HCT116 (cell line): ENCODE measurements around the gene USP26. TPM values are rescaled to one million over a fixed set of nuclear protein-coding genes. Genes with fewer than 3 reads are reported as not detected.
A peak's percentile ranks its signal among the peaks of the same experiment; 100 is the strongest.

Experiments
- ATAC-seq: fragments of 200-7000 bp; cut with Tn5 transposase; 2 replicates; pipeline ENCODE4 v1.9.1; 2020; ENCODE audit warnings: mild to moderate bottlenecking, moderate library complexity
- Bru-seq: library from RNA; stranded (reverse); fragments of 400-500 nt; gene quantifications from one replicate; lab custom pipeline; 2021; lab: Mats Ljungman, UMichigan
- BruChase-seq, 2 experiments: library from RNA; stranded (reverse); fragments of 400-500 nt; gene quantifications; one replicate each; lab custom pipeline; 2021; lab: Mats Ljungman, UMichigan
- BruUV-seq: library from RNA; stranded (reverse); fragments of 400-500 nt; replicated peaks from 2 replicates; lab custom pipeline; 2021; lab: Mats Ljungman, UMichigan
- CTCF ChIA-PET: fragments of 300-600 bp; sonication (Branson Sonifier 250); formaldehyde crosslinking; loops from one replicate; lab custom pipeline; 2021; ENCODE audit warnings: antibody characterized with exemption; lab: Charles Lee
- POLR2A ChIA-PET: fragments of 300-600, 350-600 bp; sonication (Branson Sonifier 250); formaldehyde crosslinking; loops from one replicate; lab custom pipeline; 2021; ENCODE audit warnings: antibody characterized with exemption; lab: Charles Lee
- RAD21 ChIA-PET, 2 experiments: fragments of 300-600 bp; sonication (Branson Sonifier 250); formaldehyde crosslinking; loops; one replicate each; lab custom pipeline; 2023; ENCODE audit warnings: low total read pairs in 2 of 2; ENCODE audit not compliant: uncharacterized antibody in 2 of 2, unreplicated experiment in 2 of 2, low non-redundant PET in 1 of 2; lab: Charles Lee
- DNase-seq: peaks from one replicate; pipeline ENCODE4 v3.0.0-alpha.2; 2010; ENCODE audit warnings: low read depth, low spot score
- H2AFZ ChIP-seq: fragments of 200-600 bp; shearing (Covaris generic), sonication (generic); 2 replicates; pipeline ENCODE4 v1.6.1; 2017; ENCODE audit warnings: low read depth, mixed run types, mixed read lengths, antibody characterized with exemption, low read length; ENCODE audit not compliant: poor library complexity, severe bottlenecking
- H3K27ac ChIP-seq: 2 replicates; pipeline ENCODE4 v1.5.1; 2012; ENCODE audit warnings: low read depth, low read length
- H3K27me3 ChIP-seq: fragments of 200-600 bp; sonication (generic); 2 replicates; pipeline ENCODE4 v1.6.1; 2016; ENCODE audit warnings: mixed run types, low read length, mixed read lengths; ENCODE audit not compliant: insufficient read depth
- H3K36me3 ChIP-seq, 2 experiments: fragments of 200-500 bp in 1 of 2; fragments of 200-600 bp in 1 of 2; sonication (Bioruptor generic) in 1 of 2; sonication (generic) in 1 of 2; 2 replicates each; pipeline versions ENCODE4 v1.5.1 to v1.6.1; 2014 to 2016; ENCODE audit warnings: low read length in 2 of 2, inconsistent platforms in 1 of 2, mixed read lengths in 1 of 2, mixed run types in 1 of 2; ENCODE audit not compliant: insufficient read depth in 2 of 2, control insufficient read depth in 1 of 2
- H3K4me1 ChIP-seq, 2 experiments: fragments of 200-600 bp in 1 of 2; sonication (generic) in 1 of 2; 2 replicates each; pipeline versions ENCODE4 v1.5.1 to v1.6.1; 2012 to 2017; ENCODE audit warnings: low read length in 2 of 2, inconsistent platforms in 1 of 2, mild to moderate bottlenecking in 1 of 2, mixed read lengths in 1 of 2, mixed run types in 1 of 2, moderate library complexity in 1 of 2; ENCODE audit not compliant: insufficient read depth in 2 of 2, control insufficient read depth in 1 of 2
- H3K4me2 ChIP-seq: fragments of 200-600 bp; sonication (generic); 2 replicates; pipeline ENCODE4 v1.6.1; 2017; ENCODE audit warnings: mixed run types, low read length, mixed read lengths
- H3K4me3 ChIP-seq, 2 experiments: fragments of 200-600 bp in 1 of 2; sonication (generic) in 1 of 2; replicated peaks in 1 of 2; 2 replicates each; pipeline ENCODE4 v1.5.1; 2011 to 2016; ENCODE audit warnings: low read length in 2 of 2, control low read depth in 1 of 2, low read depth in 1 of 2, mild to moderate bottlenecking in 1 of 2, mixed read lengths in 1 of 2, mixed run types in 1 of 2
- H3K79me2 ChIP-seq: fragments of 200-600 bp; sonication (generic); 2 replicates; pipeline ENCODE4 v1.6.1; 2017; ENCODE audit warnings: mild to moderate bottlenecking, mixed run types, low read length, moderate library complexity, mixed read lengths; ENCODE audit not compliant: insufficient read depth
- H3K9ac ChIP-seq: fragments of 200-600 bp; sonication (generic); 2 replicates; pipeline ENCODE4 v1.6.1; 2016; ENCODE audit warnings: low read length, mixed read lengths
- H3K9me2 ChIP-seq: fragments of 200-600 bp; sonication (generic), shearing (Covaris generic); 2 replicates; pipeline ENCODE4 v1.6.1; 2017; ENCODE audit warnings: mixed run types, mild to moderate bottlenecking, moderate library complexity; ENCODE audit not compliant: insufficient read depth
- H3K9me3 ChIP-seq, 2 experiments: fragments of 200-500 bp in 1 of 2; fragments of 200-600 bp in 1 of 2; sonication (Bioruptor generic) in 1 of 2; sonication (generic) in 1 of 2; 2 replicates each; pipeline ENCODE4 v1.6.1; 2014 to 2017; ENCODE audit warnings: low read length in 2 of 2, mixed read lengths in 2 of 2, inconsistent platforms in 1 of 2, low read depth in 1 of 2, mild to moderate bottlenecking in 1 of 2, mixed run types in 1 of 2, moderate library complexity in 1 of 2; ENCODE audit not compliant: control insufficient read depth in 1 of 2, insufficient read depth in 1 of 2
- H4K20me1 ChIP-seq: fragments of 200-600 bp; sonication (generic), shearing (Covaris generic); 2 replicates; pipeline ENCODE4 v1.6.1; 2017; ENCODE audit warnings: mixed run types, mild to moderate bottlenecking, moderate library complexity; ENCODE audit not compliant: insufficient read depth
- CBX3 ChIP-seq: IDR thresholded peaks from 2 replicates; pipeline ENCODE4 v1.6.1; 2012; ENCODE audit warnings: low read depth
- CEBPB ChIP-seq: IDR thresholded peaks from 2 replicates; pipeline ENCODE4 v1.6.1; 2012; ENCODE audit warnings: low read depth
- EGR1 ChIP-seq: IDR thresholded peaks from 2 replicates; pipeline ENCODE4 v1.6.1; 2012; ENCODE audit warnings: low read depth
- ELF1 ChIP-seq: IDR thresholded peaks from 2 replicates; pipeline ENCODE4 v1.6.1; 2012; ENCODE audit warnings: low read depth, borderline replicate concordance
- FOSL1 ChIP-seq: IDR thresholded peaks from 2 replicates; pipeline ENCODE4 v1.6.1; 2012; ENCODE audit warnings: low read depth
- JUND ChIP-seq: IDR thresholded peaks from 2 replicates; pipeline ENCODE4 v1.6.1; 2012
- POLR2A ChIP-seq: IDR thresholded peaks from 2 replicates; pipeline ENCODE4 v1.7.0; 2011; ENCODE audit warnings: borderline replicate concordance; ENCODE audit not compliant: insufficient read depth, insufficient read length; ENCODE audit errors: extremely low read depth
- POLR2AphosphoS5 ChIP-seq: IDR thresholded peaks from 2 replicates; pipeline ENCODE4 v1.6.1; 2011; ENCODE audit warnings: mild to moderate bottlenecking, low read depth, low read length, moderate library complexity
- RAD21 ChIP-seq: IDR thresholded peaks from 2 replicates; pipeline ENCODE4 v1.6.1; 2012; ENCODE audit warnings: low read depth, mild to moderate bottlenecking
- SIN3A ChIP-seq: IDR thresholded peaks from 2 replicates; pipeline ENCODE4 v1.6.1; 2012; ENCODE audit warnings: low read depth
- TCF7L2 ChIP-seq: IDR thresholded peaks from 2 replicates; pipeline ENCODE4 v1.7.0; 2011; ENCODE audit warnings: borderline replicate concordance, inconsistent platforms; ENCODE audit not compliant: insufficient read depth, insufficient read length; ENCODE audit errors: extremely low read depth
- YY1 ChIP-seq: IDR thresholded peaks from 2 replicates; pipeline ENCODE4 v1.6.1; 2011; ENCODE audit warnings: low read length, low read depth, moderate library complexity, mild to moderate bottlenecking; ENCODE audit not compliant: insufficient replicate concordance; ENCODE audit errors: extremely low read depth
- ZFX ChIP-seq: fragments of 450-650 bp; IDR thresholded peaks from 2 replicates; pipeline ENCODE4 v1.6.1; 2017
- intact Hi-C: fragments of 100-400 bp; cut with micrococcal nuclease; formaldehyde crosslinking; loops from 2 replicates; pipeline ENCODE4 v1.10.0; 2022
- long read RNA-seq: library from polyadenylated mRNA; unstranded; transcript quantifications from one replicate; pipeline ENCODE4 v2.0.0, GENCODE V29; 2021; ENCODE audit not compliant: unreplicated experiment
- polyA plus RNA-seq: library from polyadenylated mRNA; unstranded; fragments of >200 nt; gene quantifications from 2 replicates; pipeline ENCODE4 v1.2.1, GENCODE V29; 2012; ENCODE audit warnings: missing spikeins
- total RNA-seq: library from RNA; stranded (reverse); gene quantifications from one replicate; pipeline ENCODE4 v1.2.1, GENCODE V29; 2021; ENCODE audit not compliant: unreplicated experiment
- TF ChIP-seq, protein P1 (sequence below): IDR thresholded peaks from 2 replicates; pipeline ENCODE4 v1.6.1; 2012
- TF ChIP-seq, protein P2 (sequence below): IDR thresholded peaks from 2 replicates; pipeline ENCODE4 v1.6.1; 2012
- TF ChIP-seq, protein P3 (sequence below), 3 experiments: fragments of 200-600 bp in 1 of 3; sonication (generic) in 1 of 3; IDR thresholded peaks in 2 of 3; conservative IDR thresholded peaks in 1 of 3; 2 replicates each; pipeline ENCODE4 v1.5.1; 2012 to 2017; ENCODE audit warnings: low read depth in 2 of 3, low read length in 2 of 3, antibody characterized with exemption in 1 of 3, borderline replicate concordance in 1 of 3, control low read depth in 1 of 3, mild to moderate bottlenecking in 1 of 3, mixed read lengths in 1 of 3, mixed run types in 1 of 3, moderate library complexity in 1 of 3; ENCODE audit not compliant: insufficient read depth in 1 of 3

USP26 gene, protein sequence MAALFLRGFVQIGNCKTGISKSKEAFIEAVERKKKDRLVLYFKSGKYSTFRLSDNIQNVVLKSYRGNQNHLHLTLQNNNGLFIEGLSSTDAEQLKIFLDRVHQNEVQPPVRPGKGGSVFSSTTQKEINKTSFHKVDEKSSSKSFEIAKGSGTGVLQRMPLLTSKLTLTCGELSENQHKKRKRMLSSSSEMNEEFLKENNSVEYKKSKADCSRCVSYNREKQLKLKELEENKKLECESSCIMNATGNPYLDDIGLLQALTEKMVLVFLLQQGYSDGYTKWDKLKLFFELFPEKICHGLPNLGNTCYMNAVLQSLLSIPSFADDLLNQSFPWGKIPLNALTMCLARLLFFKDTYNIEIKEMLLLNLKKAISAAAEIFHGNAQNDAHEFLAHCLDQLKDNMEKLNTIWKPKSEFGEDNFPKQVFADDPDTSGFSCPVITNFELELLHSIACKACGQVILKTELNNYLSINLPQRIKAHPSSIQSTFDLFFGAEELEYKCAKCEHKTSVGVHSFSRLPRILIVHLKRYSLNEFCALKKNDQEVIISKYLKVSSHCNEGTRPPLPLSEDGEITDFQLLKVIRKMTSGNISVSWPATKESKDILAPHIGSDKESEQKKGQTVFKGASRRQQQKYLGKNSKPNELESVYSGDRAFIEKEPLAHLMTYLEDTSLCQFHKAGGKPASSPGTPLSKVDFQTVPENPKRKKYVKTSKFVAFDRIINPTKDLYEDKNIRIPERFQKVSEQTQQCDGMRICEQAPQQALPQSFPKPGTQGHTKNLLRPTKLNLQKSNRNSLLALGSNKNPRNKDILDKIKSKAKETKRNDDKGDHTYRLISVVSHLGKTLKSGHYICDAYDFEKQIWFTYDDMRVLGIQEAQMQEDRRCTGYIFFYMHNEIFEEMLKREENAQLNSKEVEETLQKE
- total RNA-seq (not detected), Bru-seq, nascent RNA (percentile 6 among the genes with signal in this experiment), BruChase-seq, experiment 1, labeled RNA remaining after a 6-hour chase (percentile 6 among the genes with signal in this experiment), BruChase-seq, experiment 2, labeled RNA remaining after a 2-hour chase (percentile 11 among the genes with signal in this experiment)
- not detected in 2 replicates for polyA plus RNA-seq
- long read RNA-seq, result 0 reads

DNA sequence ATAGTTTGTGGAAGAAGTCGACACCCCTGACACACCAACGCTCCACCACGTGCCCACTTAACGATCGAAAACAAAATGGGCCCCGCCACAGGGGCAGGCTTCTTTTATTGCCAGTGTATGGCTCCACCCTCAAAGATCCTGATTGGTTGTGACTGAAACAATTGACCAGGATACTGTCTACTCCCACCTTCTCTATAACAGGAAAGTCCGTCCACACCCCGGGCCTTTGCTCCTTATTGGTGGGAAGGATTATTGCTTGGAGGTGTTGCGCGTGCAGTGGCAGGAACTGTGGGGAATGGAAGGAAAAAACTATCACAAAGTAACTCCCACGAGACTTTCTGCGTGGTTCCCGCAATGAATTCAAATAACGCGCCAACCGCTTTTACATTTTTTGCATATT lies at the start of gene USP26:
Gene USP26, minus strand, starts transcription at position 79 of the 400 bp plus-strand sequence. CDS start 68,889 bp downstream, outside the sequence.
- H4K20me1 ChIP-seq, result no peaks in the 10 kb centered on the region
- no peak within 1 kb of the TSS for H3K4me3 ChIP-seq
- no peaks in the 10 kb centered on the region for H3K9me2 ChIP-seq
- H2AFZ ChIP-seq, result no peak within 1 kb of the TSS
- no peaks in the 10 kb centered on the region for H3K79me2 ChIP-seq
- POLR2A ChIA-PET, result no interaction called here
- H3K9me3 ChIP-seq, result no peaks in the 10 kb centered on the region
- ATAC-seq, result no peak
- no peaks in the 10 kb centered on the region for H3K27me3 ChIP-seq
- no peak within 1 kb of the TSS for H3K4me2 ChIP-seq
- no TSS peak for BruUV-seq
- no peak for DNase-seq
- CTCF ChIA-PET, result no interaction called here
- no peak within 1 kb of the TSS for H3K9ac ChIP-seq
- intact Hi-C loops, result no loop called here
- H3K4me1 ChIP-seq, result no peaks in the 10 kb centered on the region
- TF ChIP-seq CEBPB (no peak), TCF7L2 (no peak), ELF1 (no peak)
- TF ChIP-seq, protein P1, sequence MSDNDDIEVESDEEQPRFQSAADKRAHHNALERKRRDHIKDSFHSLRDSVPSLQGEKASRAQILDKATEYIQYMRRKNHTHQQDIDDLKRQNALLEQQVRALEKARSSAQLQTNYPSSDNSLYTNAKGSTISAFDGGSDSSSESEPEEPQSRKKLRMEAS, result no peak
- RAD21 ChIA-PET, result no interaction called here
- H3K27ac ChIP-seq, result no peak within 1 kb of the TSS
- no peaks in the 10 kb centered on the region for H3K36me3 ChIP-seq

DNA sequence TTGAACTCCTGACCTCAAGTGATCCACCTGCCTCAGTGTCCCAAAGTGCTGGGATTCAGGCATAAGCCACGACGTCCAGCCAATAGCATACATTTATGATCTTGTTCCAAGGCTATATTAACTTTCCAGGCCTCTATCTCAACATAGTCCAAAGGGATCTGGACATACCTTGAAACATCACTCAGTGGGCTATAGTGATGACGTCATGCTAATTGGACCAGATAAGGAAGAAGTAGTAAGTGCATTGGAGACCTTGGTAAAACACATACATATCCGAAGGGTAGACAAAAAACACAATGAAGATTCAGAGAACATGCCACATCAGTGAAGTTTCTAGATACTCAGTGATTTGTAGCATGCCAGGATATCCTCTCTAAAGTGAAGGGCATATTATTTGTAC lies 37.4 kb upstream of the USP26 start:
- ChIA-PET RAD21 (no interaction called here), POLR2A (no interaction called here)
- TF ChIP-seq FOSL1, result no peak
- TF ChIP-seq SIN3A, result no peak
- no peak for TF ChIP-seq POLR2AphosphoS5
- no peak for TF ChIP-seq ZFX
- TF ChIP-seq TCF7L2, result no peak
- TF ChIP-seq, protein P2, sequence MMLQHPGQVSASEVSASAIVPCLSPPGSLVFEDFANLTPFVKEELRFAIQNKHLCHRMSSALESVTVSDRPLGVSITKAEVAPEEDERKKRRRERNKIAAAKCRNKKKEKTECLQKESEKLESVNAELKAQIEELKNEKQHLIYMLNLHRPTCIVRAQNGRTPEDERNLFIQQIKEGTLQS, result no peak
- TF ChIP-seq CBX3, result no peak
- no peak for TF ChIP-seq POLR2A
- TF ChIP-seq EGR1, result no peak
- TF ChIP-seq JUND, result no peak
- no peak for TF ChIP-seq YY1
- TF ChIP-seq, protein P3, sequence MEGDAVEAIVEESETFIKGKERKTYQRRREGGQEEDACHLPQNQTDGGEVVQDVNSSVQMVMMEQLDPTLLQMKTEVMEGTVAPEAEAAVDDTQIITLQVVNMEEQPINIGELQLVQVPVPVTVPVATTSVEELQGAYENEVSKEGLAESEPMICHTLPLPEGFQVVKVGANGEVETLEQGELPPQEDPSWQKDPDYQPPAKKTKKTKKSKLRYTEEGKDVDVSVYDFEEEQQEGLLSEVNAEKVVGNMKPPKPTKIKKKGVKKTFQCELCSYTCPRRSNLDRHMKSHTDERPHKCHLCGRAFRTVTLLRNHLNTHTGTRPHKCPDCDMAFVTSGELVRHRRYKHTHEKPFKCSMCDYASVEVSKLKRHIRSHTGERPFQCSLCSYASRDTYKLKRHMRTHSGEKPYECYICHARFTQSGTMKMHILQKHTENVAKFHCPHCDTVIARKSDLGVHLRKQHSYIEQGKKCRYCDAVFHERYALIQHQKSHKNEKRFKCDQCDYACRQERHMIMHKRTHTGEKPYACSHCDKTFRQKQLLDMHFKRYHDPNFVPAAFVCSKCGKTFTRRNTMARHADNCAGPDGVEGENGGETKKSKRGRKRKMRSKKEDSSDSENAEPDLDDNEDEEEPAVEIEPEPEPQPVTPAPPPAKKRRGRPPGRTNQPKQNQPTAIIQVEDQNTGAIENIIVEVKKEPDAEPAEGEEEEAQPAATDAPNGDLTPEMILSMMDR (IDR thresholded peaks at IDR 0.05 in 2 of 3, conservative IDR thresholded peaks at IDR 0.05 in 1 of 3; ENCODE audit: borderline replicate concordance in 1 of 3, insufficient read depth in 1 of 3, low read depth in 2 of 3, low read length in 2 of 3), result no peak
- no peak for TF ChIP-seq RAD21

More for the DNA sequence above, 37.4 kb upstream of the USP26 start:
- no peak overlapping the region for H2AFZ ChIP-seq
- H3K4me2 ChIP-seq, result no peak overlapping the region
- no peak for DNase-seq
- intact Hi-C loops, result no loop called here
- H3K9ac ChIP-seq, result no peak overlapping the region
- no peaks in the 10 kb centered on the region for H3K79me2 ChIP-seq
- no peaks in the 10 kb centered on the region for H3K36me3 ChIP-seq
- H3K9me3 ChIP-seq, result no peaks in the 10 kb centered on the region
- no peak overlapping the region for H3K27ac ChIP-seq
- no peaks in the 10 kb centered on the region for H3K4me1 ChIP-seq
- no peak overlapping the region for H3K4me3 ChIP-seq
- CTCF ChIA-PET, result no interaction called here
- H3K27me3 ChIP-seq, result no peaks in the 10 kb centered on the region
- H4K20me1 ChIP-seq, result no peaks in the 10 kb centered on the region
- no TSS peak for BruUV-seq
- ATAC-seq, result no peak
- H3K9me2 ChIP-seq, result no peaks in the 10 kb centered on the region
